GM19397 (cell line): ENCODE measurements around the gene GSTM4.
A peak's percentile ranks its signal among the peaks of the same experiment; 100 is the strongest.

Experiments used
- ATAC-seq: cut with Tn5 transposase; IDR thresholded peaks from one replicate; pipeline ENCODE4 v1.9.1; 2021; ENCODE audit warnings: mild to moderate bottlenecking, moderate library complexity; ENCODE audit not compliant: unreplicated experiment

The GSTM4 gene

GRCh38 chr1:109655615-109656519 is at the start of gene GSTM4:
Gene GSTM4, plus strand, starts transcription at chr1:109656099. Its CDS starts 291 bp downstream, at chr1:109656390.
- peak; percentile 96 for ATAC-seq

- no peak for ATAC-seq
Observed at GRCh38 chr1:109609881-109610280, 46.0 kb upstream of the GSTM4 start.

- no peak for ATAC-seq
Observed at GRCh38 chr1:109610609-109611307, 45.1 kb upstream of the GSTM4 start.

- ATAC-seq = no peak
Observed at GRCh38 chr1:109611308-109611990, 44.5 kb upstream of the GSTM4 start.

GRCh38 chr1:109613361-109614147 is 42.3 kb upstream of the GSTM4 start:
- ATAC-seq = no peak

GRCh38 chr1:109615879-109616278 is 40.0 kb upstream of the GSTM4 start:
- no peak for ATAC-seq

- ATAC-seq = no peak
Observed at GRCh38 chr1:109616391-109616790, 39.5 kb upstream of the GSTM4 start.

- ATAC-seq = no peak
Observed at GRCh38 chr1:109617291-109617801, 38.6 kb upstream of the GSTM4 start.

GRCh38 chr1:109618661-109619575 is 37.0 kb upstream of the GSTM4 start:
- ATAC-seq = no peak

GRCh38 chr1:109619576-109620400 is 36.1 kb upstream of the GSTM4 start, which contains the start of the genes AMPD2 and GNAT2:
Gene AMPD2, plus strand, starts transcription at chr1:109619837. Its CDS starts 1,339 bp downstream, at chr1:109621176.
Gene GNAT2, minus strand, starts transcription at chr1:109619616. Its CDS starts 6,746 bp downstream, at chr1:109612870.
- peak; percentile 44 for ATAC-seq

GRCh38 chr1:109620401-109620791 is 35.5 kb upstream of the GSTM4 start:
- peak; percentile 2 for ATAC-seq

- peak; percentile 61 for ATAC-seq
Observed at GRCh38 chr1:109620841-109621286, 35.0 kb upstream of the GSTM4 start.

- ATAC-seq = no peak
Observed at GRCh38 chr1:109621379-109622136, 34.3 kb upstream of the GSTM4 start.

GRCh38 chr1:109622137-109622892 is 33.6 kb upstream of the GSTM4 start:
- no peak for ATAC-seq

- ATAC-seq = no peak
Observed at GRCh38 chr1:109622895-109623294, 33.0 kb upstream of the GSTM4 start.

- no peak for ATAC-seq
Observed at GRCh38 chr1:109623601-109624161, 32.2 kb upstream of the GSTM4 start.
